Mammary epithelial cell (primary cell): ENCODE data around the gene PLPPR1.

Experiments used
- EZH2 ChIP-seq: IDR thresholded peaks from 2 replicates; pipeline ENCODE4 v1.6.1; 2012; ENCODE audit warnings: low read length, inconsistent platforms, borderline replicate concordance
- TF ChIP-seq, protein P1 (sequence below), 2 donors: IDR thresholded peaks in 1 of 2; conservative IDR thresholded peaks in 1 of 2; 2 replicates each; pipeline ENCODE4 v1.5.1; 2011 to 2012; ENCODE audit warnings: inconsistent platforms in 2 of 2, low read length in 2 of 2, mild to moderate bottlenecking in 2 of 2, control low read depth in 1 of 2, low read depth in 1 of 2; ENCODE audit not compliant: insufficient read depth in 1 of 2; ENCODE audit errors: extremely low read depth in 1 of 2

DNA sequence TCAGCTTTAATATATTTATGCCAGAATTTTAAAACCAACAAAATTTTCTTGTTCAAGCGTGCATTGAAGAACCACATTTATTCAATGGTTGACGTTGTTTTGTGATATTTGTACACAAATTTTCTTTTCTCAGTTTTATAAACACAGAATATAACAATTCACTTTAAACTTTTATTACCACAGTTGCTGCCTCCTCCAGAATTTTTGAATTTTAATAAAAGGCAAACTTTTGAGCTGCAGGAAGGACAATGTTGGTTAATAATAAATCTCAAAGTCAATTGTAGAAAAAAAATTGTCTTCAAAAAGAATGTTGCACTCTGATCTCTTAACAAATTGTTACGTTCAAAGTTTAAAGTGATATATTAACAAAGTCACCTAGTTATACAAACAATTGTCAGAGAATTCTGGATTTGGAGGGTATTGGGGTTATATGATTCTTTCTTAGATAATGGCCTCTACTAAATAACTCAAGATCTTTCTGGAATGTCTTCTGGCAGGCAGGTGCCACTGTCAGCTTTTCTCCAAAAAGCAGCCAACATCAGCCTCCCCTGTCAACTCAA lies 295.8 kb downstream of the PLPPR1 start:
- TF ChIP-seq, protein P1, sequence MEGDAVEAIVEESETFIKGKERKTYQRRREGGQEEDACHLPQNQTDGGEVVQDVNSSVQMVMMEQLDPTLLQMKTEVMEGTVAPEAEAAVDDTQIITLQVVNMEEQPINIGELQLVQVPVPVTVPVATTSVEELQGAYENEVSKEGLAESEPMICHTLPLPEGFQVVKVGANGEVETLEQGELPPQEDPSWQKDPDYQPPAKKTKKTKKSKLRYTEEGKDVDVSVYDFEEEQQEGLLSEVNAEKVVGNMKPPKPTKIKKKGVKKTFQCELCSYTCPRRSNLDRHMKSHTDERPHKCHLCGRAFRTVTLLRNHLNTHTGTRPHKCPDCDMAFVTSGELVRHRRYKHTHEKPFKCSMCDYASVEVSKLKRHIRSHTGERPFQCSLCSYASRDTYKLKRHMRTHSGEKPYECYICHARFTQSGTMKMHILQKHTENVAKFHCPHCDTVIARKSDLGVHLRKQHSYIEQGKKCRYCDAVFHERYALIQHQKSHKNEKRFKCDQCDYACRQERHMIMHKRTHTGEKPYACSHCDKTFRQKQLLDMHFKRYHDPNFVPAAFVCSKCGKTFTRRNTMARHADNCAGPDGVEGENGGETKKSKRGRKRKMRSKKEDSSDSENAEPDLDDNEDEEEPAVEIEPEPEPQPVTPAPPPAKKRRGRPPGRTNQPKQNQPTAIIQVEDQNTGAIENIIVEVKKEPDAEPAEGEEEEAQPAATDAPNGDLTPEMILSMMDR (conservative IDR thresholded peaks at IDR 0.05 in 1 of 2, IDR thresholded peaks at IDR 0.05 in 1 of 2; ENCODE audit: extremely low read depth in 1 of 2, insufficient read depth in 1 of 2, low read depth in 1 of 2, low read length in 2 of 2) = no peak
- TF ChIP-seq EZH2 = no peak
